ENCODE measurements around the gene GALK1.
A peak's percentile ranks its signal among the peaks of the same experiment; 100 is the strongest.

The GALK1 gene

GRCh38 chr17:75723171-75723930 lies 41.6 kb downstream of the GALK1 start:
- DNase-seq, result no peak

- no peak for DNase-seq
Measured at GRCh38 chr17:75722542-75723095, 42.4 kb downstream of the GALK1 start.

- no peak for DNase-seq
Measured at GRCh38 chr17:75722076-75722475, 42.9 kb downstream of the GALK1 start.

GRCh38 chr17:75721463-75722011 lies 43.5 kb downstream of the GALK1 start:
- peak; percentile 49 for DNase-seq

DNA sequence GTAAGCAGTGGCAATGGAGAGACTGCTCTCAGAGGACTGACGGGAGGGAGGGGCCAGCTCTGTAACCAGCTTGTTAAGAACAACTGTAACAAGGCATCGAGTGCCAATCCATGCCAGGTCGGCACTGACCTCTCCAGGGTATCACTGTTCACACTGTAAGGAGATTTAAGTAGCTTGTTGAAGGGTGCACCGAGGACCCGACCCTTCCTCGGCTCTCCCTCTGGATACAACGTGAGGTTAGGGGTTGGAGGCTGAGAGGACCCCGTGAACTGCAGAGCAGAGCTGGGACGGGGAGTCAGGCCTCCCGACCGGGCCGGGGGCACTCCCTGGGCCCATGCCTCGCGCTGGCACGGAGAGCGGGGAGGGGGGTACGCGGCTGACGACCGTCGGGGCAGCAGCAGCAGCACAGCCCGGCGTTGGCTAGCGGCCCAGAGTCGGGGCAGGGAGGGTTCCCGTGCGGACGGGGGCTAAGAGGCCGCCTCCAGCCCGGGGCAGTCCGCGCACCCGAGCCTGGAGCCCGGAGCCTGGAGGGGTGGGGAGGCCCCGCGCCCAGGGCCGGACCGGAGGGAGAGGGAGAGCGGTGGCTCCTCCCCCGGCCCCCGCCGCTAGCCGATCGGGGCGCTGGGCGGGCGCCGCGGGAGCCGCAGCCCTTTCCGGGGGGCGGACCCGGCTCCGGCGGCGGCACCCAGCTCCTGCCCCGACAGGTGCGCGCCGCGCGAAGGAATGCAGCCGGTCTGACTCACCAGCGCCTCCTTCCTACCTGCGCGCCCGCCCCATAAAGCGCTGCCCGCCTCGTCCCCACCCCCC lies 44.1 kb downstream of the GALK1 start, which contains the start of gene ITGB4:
TSS of gene ITGB4 (plus strand) at position 804 of the 807 bp plus-strand sequence. CDS start 3,245 bp downstream, outside the sequence.
- peak; percentile 89 for DNase-seq

GRCh38 chr17:75719732-75720131 lies 45.3 kb downstream of the GALK1 start:
- no peak for DNase-seq

DNA sequence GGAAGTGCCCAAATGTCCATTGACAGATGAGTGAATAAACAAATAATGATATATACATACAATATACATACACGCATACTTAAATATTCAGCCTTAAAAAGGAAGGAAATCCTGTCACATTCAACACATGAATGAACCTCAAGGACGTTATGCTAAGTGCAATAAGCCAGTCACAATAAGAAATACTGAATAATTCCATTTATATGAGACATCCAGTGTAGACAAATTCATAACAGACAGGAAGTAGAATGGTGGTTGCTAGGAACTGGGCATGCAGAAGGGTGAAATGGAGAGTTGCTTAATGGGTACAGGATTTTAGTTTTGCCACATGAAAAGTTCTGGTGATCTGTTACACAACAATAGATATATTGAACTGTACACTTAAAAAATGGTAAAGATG lies 52.5 kb downstream of the GALK1 start:
- DNase-seq, result no peak
